SIG-M5 treated with dmso at 0.1 percent for 504 hours (cell line): Measurements from ENCODE around the gene VWA7.

Source experiments
- DNase-seq: peaks from one replicate; lab custom pipeline; 2025; ENCODE audit not compliant: unreplicated experiment; lab: John Stamatoyannopoulos, UW

Gene VWA7

DNA sequence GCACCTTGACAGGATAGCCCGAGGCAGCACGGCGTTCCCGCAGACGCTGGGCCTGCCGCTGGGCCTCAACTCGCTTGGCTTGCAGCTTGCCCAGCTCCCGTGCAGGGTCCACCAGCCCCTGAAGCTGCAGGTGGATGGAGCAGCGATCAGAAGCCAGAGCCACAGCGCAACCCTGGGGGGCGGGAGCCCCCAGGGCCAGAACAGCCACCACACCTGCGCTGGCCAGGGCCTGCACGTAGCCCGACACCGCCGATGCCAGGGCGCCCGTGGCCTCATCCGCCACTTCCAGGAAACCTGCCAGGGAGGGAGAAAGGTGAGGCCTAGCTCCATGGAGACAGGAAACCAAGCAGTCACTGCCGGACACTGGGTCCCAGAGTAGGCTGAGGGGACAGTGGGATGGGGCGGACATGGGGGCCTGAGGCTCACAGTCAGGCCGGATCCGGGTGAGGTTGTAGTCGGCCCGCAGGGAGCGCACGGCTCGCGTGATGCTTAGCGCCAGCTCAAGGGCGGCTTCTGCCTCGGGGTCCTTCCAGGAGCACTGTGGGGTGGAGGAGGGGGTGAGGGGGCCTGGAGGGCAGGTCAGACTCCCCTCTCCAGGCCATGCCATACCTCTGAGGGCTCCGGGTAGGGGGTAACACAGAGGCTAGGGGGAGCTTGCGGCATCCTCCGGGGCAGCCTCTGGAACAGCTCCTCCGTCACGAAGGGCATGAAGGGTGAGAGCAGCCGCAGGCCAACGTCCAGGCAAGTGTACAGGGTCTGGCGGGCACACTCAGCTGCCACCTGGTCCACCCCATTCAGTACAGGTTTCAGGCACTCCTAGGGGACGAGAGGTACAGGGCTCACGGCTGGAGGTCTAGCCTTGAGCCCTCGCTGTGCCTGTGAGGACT is 2.1 kb upstream of the VWA7 start:
- DNase-seq, result no peak

DNA sequence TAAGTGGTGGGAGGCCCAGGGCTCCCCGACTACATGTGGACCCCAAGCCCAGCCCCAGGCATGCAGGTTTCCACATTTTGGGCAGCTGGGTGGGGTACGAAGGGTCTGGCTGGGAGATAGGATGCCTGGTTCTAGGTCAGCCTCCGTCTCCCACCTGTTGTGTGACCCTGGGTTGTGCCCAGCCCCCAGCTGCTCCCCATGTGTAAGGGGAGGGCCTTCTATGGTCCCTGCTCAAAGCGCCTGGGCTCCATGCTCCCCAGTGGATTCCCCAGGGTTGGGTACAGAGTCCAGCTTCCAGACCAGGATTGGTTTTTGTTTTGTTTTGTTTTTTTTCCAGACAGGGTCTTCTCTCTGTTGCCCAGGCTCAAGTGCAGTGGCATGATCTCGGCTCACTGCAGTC is 1.1 kb upstream of the VWA7 start:
- DNase-seq, result no peak

DNA sequence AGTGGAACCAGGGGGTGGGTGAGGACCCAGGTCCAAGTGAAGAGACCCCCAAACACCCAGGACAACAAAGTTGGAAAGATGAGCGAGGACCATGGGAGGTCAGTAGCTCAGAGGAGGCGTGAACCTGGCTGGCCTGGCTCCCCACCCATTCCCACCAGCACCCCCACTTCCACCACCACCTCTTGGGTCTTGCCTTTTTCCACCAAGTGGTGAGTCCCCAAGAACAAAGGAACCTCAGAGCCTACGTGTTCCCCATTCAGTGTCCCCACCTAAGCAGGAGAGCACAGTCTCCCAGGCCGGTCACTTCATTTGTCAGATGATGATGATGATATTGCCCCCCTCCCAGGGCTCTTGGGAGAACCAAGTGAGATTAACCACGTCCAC is 531 bp upstream of the VWA7 start:
- no peak for DNase-seq

DNA sequence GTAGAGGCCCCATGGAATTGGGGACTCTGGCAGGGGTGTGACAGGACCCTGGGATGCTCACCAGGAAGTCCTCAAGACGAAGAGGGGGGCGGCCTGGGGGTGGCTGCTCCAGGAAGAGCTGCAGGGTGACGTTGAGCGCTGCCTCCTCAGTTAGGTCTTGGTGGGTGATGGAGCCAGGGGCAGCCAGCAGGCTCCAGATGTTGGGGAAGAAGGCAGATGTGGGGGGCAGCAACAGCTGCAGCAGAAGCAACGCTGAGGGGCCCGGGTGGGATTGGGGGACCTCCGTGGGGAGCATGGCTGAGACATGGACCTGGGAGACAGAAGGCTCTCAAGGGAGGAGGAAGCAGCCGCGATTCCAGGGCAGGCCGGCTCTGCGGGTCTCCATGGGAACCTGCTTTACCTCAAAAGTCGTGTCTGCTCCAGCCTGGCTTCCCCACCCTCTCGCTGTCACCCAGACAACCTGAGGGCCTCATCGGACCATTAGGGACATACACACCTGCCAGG is 591 bp downstream of the VWA7 start:
- no peak for DNase-seq

DNA sequence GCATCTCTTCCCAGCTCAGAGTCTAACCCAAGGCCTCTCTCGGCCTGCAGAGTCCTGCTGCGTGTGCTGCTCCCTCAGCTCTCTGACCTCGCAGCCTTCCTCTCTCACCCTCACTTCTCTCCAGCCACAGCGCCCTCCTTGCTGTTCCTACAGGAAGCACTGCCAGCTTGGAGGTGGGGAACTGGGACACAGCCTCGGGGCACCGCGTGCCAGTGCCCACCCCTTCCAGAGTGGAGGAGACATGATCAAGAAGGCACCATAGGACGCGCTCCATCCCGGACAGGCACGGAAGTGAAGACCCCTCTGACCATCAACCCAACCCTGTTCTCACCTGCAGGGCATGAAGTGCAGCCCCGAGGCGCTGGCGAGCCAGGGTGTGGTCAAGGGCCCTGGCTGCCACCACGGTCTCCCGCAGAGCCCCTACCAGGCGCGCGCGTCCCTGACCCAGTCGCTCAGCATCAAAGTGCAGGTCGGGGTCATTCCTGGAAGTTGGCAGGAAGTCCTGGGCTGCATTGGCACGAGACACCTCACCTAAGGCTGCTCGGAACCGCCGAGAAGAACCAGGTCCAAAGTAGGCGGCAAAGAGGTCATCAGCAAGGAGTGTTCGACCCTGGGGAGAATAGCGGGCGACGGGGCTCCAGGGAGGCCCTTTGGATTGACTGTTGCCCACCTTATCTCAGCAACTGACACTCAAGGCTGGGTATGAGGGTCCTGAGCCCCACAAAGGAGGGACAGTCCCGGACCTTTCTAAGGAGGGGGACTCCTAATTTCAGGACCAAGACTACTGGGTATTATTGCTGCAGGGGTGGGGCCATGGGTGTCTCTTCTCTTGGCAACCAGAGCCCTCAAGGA is 1.3 kb downstream of the VWA7 start:
- DNase-seq, result no peak

DNA sequence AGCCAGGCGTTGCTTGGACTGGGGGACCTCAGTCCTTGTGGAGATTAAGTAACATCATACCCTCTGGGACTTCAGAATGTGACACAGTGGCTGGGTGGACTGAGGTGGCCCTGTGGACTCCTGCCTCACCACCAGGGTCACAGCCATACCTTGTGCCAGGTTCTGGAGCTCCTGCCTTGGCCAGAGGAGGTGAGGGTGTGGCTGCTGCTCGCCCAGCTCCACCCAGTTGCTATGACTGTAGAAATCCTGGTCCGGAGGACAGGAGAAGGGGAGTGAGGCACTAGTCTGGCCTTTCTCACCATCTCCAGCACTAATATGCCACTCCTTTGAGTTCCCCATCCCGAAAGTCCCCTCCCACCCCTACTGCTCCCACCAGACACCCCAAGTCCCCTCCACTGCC is 1.9 kb downstream of the VWA7 start:
- DNase-seq, result no peak

DNA sequence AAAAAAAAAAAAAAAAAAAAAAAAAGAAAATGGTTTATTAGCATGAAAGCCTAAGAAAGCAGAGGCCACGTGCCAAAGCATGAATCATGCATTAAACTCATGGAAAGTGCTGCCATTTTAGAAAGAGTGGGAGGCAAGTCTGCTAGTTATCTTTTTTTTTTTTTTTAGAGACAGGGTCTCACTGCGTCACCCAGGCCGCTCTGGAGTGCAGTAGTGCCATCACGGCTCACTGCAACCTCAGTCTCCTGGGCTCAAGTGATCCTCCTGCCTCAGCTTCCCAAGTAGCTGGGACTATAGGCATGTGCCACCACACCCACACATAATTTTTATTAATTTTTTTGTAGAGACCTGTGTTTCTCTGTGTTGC is 5.2 kb downstream of the VWA7 start:
- DNase-seq, result no peak

DNA sequence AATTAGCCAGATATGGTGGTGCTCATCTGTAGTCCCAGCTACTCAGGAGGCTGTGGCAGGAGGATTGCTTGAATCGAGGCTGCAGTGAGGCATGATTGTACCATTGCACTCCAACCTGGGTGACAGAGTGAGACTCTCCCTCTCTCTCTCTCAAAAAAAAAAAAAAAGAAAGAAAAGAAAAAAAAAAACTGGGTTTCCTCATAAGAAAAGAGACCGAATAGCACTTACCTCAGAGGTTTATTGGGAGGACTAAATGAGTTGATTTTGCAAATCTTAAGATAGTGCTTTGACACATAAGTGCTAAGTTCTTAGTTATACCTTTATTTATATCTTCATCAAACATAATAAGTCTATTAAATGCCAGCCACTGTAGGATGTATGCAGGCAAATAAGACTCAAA is 6.3 kb downstream of the VWA7 start:
- DNase-seq, result no peak

DNA sequence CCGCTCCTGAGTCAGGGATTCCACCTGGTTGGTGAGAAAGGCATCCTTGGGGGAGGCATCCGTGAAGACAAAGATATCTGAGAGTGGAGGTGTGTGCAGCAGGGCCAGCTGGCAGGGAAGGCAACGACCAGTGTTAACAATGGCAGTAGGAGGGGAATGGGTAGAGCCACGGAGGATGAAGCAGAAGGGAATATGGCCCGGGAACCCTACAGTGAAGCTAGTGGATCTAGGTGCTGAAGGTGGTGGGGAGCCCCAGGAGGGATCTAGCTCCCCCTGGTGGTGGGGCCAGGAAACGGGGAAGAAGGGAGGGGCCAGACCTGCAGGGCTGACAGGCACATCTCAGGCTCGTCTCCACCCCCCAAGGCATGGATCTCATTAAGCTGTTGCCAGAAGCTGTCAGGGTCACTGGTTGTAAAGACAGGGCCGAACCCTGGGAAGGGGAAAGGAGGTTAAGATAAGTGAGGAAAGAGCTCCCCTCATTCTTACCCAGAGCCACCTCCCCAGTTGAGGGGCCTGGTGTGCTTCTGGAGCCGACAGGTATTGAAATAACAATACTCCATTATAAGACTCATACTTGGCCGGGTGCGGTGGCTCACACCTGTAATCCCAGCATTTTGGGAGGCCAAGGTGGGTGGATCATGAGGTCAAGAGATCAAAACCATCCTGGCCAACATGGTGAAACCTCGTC is 7.3 kb downstream of the VWA7 start:
- peak; percentile 73 for DNase-seq

DNA sequence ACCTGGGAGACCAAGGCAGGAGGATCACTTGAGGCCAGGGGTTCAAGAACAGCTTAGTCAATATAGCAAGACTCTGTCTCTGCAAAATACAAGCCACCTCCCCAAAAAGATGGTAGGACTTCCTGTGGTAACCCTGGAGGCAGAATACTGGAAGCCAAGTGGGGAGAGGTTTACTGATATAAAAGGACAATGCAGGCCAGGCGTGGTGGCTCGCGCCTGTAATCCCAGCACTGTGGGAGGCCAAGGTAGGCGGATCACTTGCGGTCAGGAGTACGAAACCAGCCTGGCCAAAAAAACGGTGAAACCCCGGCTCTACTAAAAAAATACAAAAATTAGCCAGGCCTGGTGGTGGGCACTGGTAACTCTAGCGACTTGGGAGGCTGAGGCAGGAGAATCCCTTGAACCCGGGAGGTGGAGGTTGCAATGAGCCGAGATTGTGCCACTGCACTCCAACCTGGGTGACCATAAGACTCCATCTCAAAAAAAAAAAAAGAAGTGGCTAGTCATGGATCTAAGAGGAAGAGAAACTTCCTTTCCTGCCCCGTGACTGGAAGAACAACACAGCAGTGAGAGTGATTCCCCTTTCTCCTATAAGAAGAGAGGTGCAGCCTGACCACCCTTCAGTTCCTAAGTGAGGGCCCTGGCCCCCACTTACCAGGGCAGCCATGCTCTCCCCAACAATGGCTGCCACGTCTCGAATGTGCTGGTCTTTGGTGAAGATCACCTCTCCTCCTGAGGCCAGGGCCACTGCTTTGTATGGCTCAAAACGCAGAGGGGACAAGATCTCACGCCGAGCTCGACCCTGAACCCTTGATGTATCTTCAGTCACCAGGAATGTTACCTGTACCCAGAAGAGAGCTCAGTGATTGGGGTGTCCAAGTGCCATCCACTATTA is 8.5 kb downstream of the VWA7 start:
- DNase-seq, result peak; percentile 38

DNA sequence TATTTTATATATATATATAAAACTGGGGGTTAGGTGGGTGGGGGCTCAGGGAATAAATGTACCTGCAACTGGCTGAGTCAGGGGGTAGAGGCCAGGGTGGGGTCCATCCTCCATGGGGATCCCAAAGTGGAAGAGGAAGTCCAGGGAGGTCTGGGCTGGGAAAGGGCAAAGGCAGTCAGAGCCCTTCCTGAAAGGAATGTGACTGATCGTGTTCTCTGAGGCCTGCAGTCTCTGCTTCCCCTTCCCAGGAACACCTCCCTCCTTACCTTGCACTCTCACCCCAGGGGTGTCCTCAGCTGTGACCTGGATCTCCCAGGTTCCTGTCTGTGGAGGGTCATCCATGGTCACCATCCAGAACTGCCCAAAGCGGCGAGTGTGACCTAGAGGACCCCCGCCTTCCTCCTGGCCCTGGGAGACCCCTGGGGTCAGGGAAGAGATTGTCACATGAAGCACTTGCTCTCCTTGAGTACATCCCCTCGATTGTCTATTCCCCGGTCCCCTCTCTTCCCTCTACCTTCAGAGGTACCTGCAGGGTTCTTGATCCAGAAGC is 10.0 kb downstream of the VWA7 start:
- no peak for DNase-seq

DNA sequence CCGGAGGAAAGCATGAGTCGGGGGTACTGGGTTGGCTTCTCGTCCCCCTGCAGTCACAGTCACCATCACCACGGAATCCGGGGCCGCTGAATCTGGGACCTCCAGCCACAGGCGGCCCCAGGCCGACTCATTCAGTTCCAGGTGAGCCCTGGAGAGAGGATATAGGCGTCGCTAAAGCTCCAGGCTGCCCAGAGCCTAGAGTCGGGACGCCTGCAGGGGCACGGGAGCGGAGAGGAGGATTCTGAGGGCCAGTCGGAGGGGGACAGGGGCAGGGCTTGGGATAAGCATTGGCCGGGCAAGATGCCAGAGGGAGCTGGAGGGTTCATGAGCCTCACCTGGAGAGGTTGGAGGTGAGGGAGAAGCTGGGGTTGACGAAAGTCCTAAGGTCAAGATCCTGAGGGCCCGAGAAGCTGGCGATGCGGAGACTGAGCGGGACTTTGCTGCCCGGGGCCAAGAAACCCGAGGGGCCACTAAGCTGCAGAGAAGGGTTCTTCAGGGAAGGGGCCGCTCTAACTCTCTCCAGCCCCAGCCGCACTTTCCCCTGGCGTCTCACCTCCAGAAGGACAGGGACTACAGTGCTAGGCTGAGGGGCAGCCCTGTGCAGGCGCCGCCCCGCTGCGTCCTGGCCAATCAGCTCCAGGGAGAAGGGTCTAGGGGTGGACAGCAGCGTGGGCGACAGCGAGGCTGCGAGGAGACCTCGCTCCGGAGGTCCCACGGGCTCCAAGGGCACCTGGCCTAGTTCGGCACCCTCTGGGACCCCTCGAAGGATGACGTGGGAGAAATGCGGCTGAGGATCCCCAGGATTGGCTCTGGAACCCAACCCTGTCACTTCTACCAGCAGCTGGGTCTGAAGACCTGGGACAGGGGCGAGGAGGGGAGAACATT is 11.0 kb downstream of the VWA7 start:
- DNase-seq, result no peak

DNA sequence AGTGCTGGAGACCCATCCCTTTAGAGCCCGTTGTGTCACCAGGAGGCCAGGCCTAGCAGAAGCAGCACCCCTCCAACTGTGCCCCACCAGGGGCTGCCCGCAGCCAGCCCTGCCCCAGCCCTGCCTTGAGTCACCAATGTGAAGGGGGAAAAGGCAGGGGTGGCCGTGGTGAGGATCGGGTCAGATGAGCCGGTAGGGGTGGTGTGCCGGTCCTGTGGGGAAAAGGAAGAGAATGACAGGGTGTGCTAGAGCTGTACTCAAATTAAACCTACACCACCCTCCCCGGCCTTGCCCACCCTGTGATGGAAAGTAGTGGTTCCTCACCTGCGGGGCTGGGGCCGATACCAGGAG is 11.6 kb downstream of the VWA7 start:
- DNase-seq, result no peak

DNA sequence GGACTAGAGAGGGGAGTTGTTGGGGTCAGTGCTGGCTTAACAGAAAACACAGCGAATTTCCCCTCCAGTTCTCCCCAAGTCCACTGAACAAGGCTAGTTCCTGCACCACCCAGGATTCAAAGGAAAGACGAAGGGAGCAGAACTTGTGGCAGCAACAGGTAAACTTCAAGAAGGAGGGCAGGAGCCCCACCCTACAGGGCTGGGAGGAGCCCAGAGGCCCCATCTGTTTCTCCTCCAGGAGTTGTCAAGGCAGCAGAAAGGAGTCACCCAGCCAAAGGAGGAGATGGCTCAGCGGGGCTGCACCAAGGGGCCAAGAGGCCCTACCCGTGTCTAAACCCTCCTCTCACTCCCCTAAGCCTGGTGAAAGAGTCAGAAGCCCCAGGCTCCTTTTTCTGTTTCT is 12.9 kb downstream of the VWA7 start:
- DNase-seq, result no peak

DNA sequence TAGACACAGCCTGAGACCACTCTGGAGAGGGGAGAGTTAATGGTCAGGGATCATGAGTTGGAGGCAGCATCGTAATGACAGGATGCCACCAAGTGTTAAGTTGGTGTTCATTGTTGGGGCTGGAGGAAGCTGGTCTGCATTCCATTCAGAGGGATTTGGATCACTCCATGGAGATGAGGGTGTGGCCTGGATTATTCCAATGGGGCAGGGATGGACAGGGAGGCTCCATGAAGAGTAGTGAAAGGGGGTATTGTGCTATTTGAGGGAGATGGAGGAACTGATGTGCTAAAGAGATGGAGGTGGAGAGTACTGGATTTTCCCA is 13.5 kb downstream of the VWA7 start:
- DNase-seq, result no peak

DNA sequence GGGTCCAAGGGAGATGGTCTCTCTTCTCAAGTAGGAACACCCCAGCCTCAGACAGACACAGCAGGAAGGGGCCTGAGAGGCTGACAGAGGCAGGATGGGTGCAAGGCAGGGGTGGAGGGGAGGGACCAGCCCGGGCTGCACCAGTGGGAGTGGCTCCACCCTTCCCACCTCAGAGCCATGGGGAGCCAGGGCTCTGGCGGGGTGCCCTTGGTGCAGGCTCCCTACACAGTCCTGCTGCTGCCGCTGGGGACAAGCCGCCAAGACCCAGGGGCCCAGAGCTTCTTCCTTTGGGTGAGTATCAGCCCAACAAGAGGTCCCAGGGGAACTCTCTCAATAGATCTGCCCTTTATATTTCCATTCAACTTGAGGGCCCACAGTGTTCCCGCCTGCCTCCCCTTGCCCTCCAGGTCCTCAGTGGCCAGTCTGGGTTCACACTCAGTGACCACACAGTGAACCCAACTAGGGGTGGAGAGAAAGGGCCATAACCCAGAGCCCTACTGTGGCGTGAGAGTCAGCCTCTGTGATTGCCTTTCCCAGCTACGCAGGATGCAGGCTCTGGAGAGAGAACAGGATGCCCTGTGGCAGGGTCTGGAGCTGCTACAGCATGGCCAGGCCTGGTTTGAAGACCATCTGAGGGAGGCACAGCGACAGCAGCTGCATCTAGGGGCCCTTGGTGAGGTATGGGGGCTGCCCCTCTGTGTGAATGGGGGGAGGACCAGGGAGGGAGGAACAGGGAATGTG is 14.1 kb downstream of the VWA7 start:
- no peak for DNase-seq

DNA sequence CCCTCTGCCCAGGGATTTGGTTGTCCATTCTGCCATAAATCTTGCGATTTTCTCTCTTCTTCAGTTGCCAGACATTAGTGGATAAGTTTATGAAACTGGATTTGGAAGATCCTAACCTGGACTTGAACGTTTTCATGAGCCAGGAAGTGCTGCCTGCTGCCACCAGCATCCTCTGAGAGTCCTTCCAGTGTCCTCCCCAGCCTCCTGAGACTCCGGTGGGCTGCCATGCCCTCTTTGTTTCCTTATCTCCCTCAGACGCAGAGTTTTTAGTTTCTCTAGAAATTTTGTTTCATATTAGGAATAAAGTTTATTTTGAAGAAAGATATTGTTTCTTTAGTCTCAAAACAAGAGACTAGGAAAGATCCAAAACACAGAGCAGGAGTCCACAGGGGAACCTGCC is 14.8 kb downstream of the VWA7 start, which contains the start of gene SAPCD1:
Gene SAPCD1, plus strand, starts transcription at position 301 of the 400 bp plus-strand sequence. CDS start 399 bp downstream, outside the sequence.
- DNase-seq, result no peak

DNA sequence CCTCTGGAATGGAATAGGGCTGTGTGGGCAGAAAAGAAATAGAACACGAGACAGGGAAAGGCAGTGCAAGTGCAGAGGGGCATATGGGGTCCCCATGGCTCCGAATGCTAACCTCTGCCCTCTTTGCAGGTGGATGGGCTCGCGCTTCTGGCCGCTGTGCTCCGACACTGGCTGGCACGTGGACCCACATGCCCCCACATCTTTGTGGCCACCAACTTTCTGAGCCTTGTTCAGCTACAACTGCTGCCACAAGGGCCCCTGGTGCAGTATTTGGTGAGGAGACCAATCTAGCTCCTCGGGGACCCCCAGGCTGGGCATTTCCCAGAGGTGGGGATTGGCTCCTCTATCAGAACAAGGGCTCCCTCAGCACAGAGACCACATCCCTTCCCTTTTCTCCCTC is 15.8 kb downstream of the VWA7 start:
- no peak for DNase-seq

DNA sequence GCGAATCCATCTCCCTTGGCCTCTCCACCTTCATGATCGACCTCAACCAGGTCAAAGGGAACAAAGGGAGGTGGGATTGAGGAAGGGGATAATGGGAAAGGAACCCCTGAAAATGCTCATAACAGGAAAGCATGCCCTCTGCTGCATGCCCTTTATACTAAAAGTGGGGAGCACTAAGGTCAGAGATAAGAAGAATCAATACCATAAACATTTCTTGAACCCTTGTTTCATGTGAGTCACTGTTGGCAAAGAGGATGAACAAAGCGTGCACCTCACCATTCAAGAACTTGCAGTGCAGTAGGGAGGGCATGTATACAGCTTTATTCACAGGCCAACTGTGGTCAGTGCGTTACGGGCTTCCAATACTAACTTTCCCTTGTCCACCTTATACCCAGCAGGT is 16.3 kb downstream of the VWA7 start:
- DNase-seq, result no peak
